ENCODE measurements around the gene PLSCR4. TPM values are rescaled to one million over a fixed set of nuclear protein-coding genes. Genes with fewer than 3 reads are reported as not detected.

Gene PLSCR4
- total RNA-seq, 4 donors from 2014 or later = 19.7 to 87.7 (median 41.0) TPM

- no peaks in the 10 kb centered on the region for H3K36me3 ChIP-seq
- H3K9me3 ChIP-seq = no peaks in the 10 kb centered on the region
- no peaks in the 10 kb centered on the region for H3K27me3 ChIP-seq
- peaks cover 3 to 67% (median 35%) of the 10 kb centered on the region in 4 donors for H3K4me1 ChIP-seq
- H3K4me3 ChIP-seq = peak overlapping the region in 1 of 4 donors; percentile 41
- TF ChIP-seq CTCF (IDR thresholded peaks at IDR 0.05) (no peak), POLR2AphosphoS5 (IDR thresholded peaks at IDR 0.05) (no peak), EP300 (IDR thresholded peaks at IDR 0.05; ENCODE audit: low read depth) (no peak)
- H3K27ac ChIP-seq = peak overlapping the region; percentile 80 to 82 (median 81)
- intact Hi-C loops (cut with DNase I; ENCODE audit: low total_unique reads) (no loop called here), in situ Hi-C loops (cut with MboI; ENCODE audit: low pct_ligation_motif_present in 1 of 4, low pct_unique_long_range_greater_than_20kb in 1 of 4, low sequenced_read_pairs in 3 of 4) (loop anchor here in 2 of 4 donors (25.0 kb wide), 1 partner anchor 364 kb away; no protein-coding TSS in a partner anchor)
- DNase-seq = peak; percentile 16
- 45 to 58% methylated on average over 6 of the region's 6 CpGs for WGBS, 2 donors (ENCODE audit: low coverage in 1 of 2)
Measured at GRCh38 chr3:146223401-146224373, 27.2 kb downstream of the PLSCR4 start.

GRCh38 chr3:146222204-146223046 lies 28.5 kb downstream of the PLSCR4 start:
- peak overlapping the region in 1 of 4 donors; percentile 41 for H3K4me3 ChIP-seq
- in situ Hi-C loops (cut with MboI; ENCODE audit: low pct_ligation_motif_present in 1 of 4, low pct_unique_long_range_greater_than_20kb in 1 of 4, low sequenced_read_pairs in 3 of 4) (loop anchor here in 2 of 4 donors (25.0 kb wide), 1 partner anchor 365 kb away; no protein-coding TSS in a partner anchor), intact Hi-C loops (cut with DNase I; ENCODE audit: low total_unique reads) (no loop called here)
- 44 to 45% methylated on average over 7 to 9 of the region's 9 CpGs for WGBS, 2 donors (ENCODE audit: low coverage in 1 of 2)
- no peaks in the 10 kb centered on the region for H3K9me3 ChIP-seq
- TF ChIP-seq POLR2AphosphoS5 (IDR thresholded peaks at IDR 0.05) (peak in 2 of 3 donors; percentile 25 to 50), EP300 (IDR thresholded peaks at IDR 0.05; ENCODE audit: low read depth) (no peak), POLR2A (IDR thresholded peaks at IDR 0.05) (peak; percentile 19), CTCF (IDR thresholded peaks at IDR 0.05) (peak in 2 of 5 experiments; percentile 13 to 36)
- peak; percentile 63 for DNase-seq
- no peaks in the 10 kb centered on the region for H3K27me3 ChIP-seq
- H3K36me3 ChIP-seq = no peaks in the 10 kb centered on the region
- H3K4me1 ChIP-seq = peaks cover 3 to 56% (median 30%) of the 10 kb centered on the region in 4 donors
- peak overlapping the region; percentile 80 to 82 (median 81) for H3K27ac ChIP-seq

- intact Hi-C loops (cut with DNase I; ENCODE audit: low total_unique reads) (no loop called here), in situ Hi-C loops (cut with MboI; ENCODE audit: low pct_ligation_motif_present in 1 of 4, low pct_unique_long_range_greater_than_20kb in 1 of 4, low sequenced_read_pairs in 3 of 4) (loop anchor here in 2 of 4 donors (25.0 kb wide), 1 partner anchor 366 kb away; no protein-coding TSS in a partner anchor)
- no peaks in the 10 kb centered on the region for H3K9me3 ChIP-seq
- no peak for TF ChIP-seq POLR2A (IDR thresholded peaks at IDR 0.05)
- no peak for DNase-seq
- peak overlapping the region in 1 of 4 donors; percentile 21 for H3K4me3 ChIP-seq
- no peaks in the 10 kb centered on the region for H3K27me3 ChIP-seq
- peaks cover 0 to 7% (median 0%) of the 10 kb centered on the region in 4 donors for H3K36me3 ChIP-seq
- H3K4me1 ChIP-seq = peaks cover 0 to 45% (median 24%) of the 10 kb centered on the region in 4 donors
- peak overlapping the region; percentile 80 to 82 (median 81) for H3K27ac ChIP-seq
Measured at GRCh38 chr3:146221276-146221675, 29.6 kb downstream of the PLSCR4 start.

- Histone ChIP-seq H3K27me3 (no peaks in the 10 kb centered on the region), H3K27ac (no peak overlapping the region), H3K4me3 (no peak overlapping the region), H3K4me1 (peaks cover 0 to 45% (median 22%) of the 10 kb centered on the region in 4 donors), H3K9me3 (no peaks in the 10 kb centered on the region), H3K36me3 (peaks cover 0 to 13% (median 0%) of the 10 kb centered on the region in 4 donors)
- peak; percentile 26 for DNase-seq
- TF ChIP-seq CTCF (IDR thresholded peaks at IDR 0.05) = peak; percentile 68 to 82 (median 74)
- no peak for TF ChIP-seq POLR2A (IDR thresholded peaks at IDR 0.05)
- 64 to 68% methylated on average over 12 to 13 of the region's 13 CpGs for WGBS, 2 donors (ENCODE audit: low coverage in 1 of 2)
- in situ Hi-C loops (cut with MboI; ENCODE audit: low pct_ligation_motif_present in 1 of 4, low pct_unique_long_range_greater_than_20kb in 1 of 4, low sequenced_read_pairs in 3 of 4) (loop anchor here (5.0 to 25.0 kb wide), 6 partner anchors 103 to 368 kb away; no protein-coding TSS in a partner anchor), intact Hi-C loops (cut with DNase I; ENCODE audit: low total_unique reads) (loop anchor here (2.0 kb wide), 1 partner anchor 108 kb away; no protein-coding TSS in a partner anchor)
Measured at GRCh38 chr3:146218880-146219866, 31.7 kb downstream of the PLSCR4 start.

All from transverse colon (tissue), 4 donors.